ENCODE measurements around the gene KRTAP21-1. TPM values are rescaled to one million over a fixed set of nuclear protein-coding genes. Genes with fewer than 3 reads are reported as not detected.

Gene KRTAP21-1
- not detected for total RNA-seq

GRCh38 chr21:30755328-30755727 lies at the start of gene KRTAP21-1:
Gene KRTAP21-1 (minus strand): TSS chr21:30755428. CDS start chr21:30755378, 50 bp downstream.

GRCh38 chr21:30747159-30747558 lies 8.1 kb downstream of the KRTAP21-1 start, which contains the start of gene KRTAP21-2:
Gene KRTAP21-2 (minus strand): TSS chr21:30747259. CDS start chr21:30747202, 57 bp downstream.

GRCh38 chr21:30718239-30718909 lies 36.9 kb downstream of the KRTAP21-1 start, which contains the start of gene KRTAP21-3:
Gene KRTAP21-3 (minus strand): TSS chr21:30718777. CDS start chr21:30718759, 18 bp downstream.

Small RNA genes within 50 kb of the gene (small RNA-seq; reads per million reads assigned to genes)
- gene AP000244.1, result not detected
- gene KRTAP21-3, result not detected
- gene KRTAP8-2P, result not detected

Other genes with a start within 250 kb of the KRTAP21-1 start
- gene KRTAP19-6, start 213.6 kb downstream of the KRTAP21-1 start, total RNA-seq, result not detected
- gene KRTAP19-7, start 194.1 kb downstream of the KRTAP21-1 start, total RNA-seq, result not detected
- not detected for gene KRTAP22-2, start 165.0 kb downstream of the KRTAP21-1 start, total RNA-seq
- gene KRTAP6-3, start 163.0 kb downstream of the KRTAP21-1 start, total RNA-seq, result not detected
- gene KRTAP6-2, start 156.5 kb downstream of the KRTAP21-1 start, total RNA-seq, result not detected
- gene KRTAP22-1, start 154.3 kb downstream of the KRTAP21-1 start, total RNA-seq, result not detected
- not detected for gene KRTAP6-1, start 141.5 kb downstream of the KRTAP21-1 start, total RNA-seq
- not detected for gene KRTAP20-1, start 139.0 kb downstream of the KRTAP21-1 start, total RNA-seq
- gene KRTAP20-4, start 134.8 kb downstream of the KRTAP21-1 start, total RNA-seq, result not detected
- not detected for gene KRTAP20-2, start 120.2 kb downstream of the KRTAP21-1 start, total RNA-seq
- gene KRTAP20-3, start 112.6 kb downstream of the KRTAP21-1 start, total RNA-seq, result not detected
- not detected for gene KRTAP21-3, start 36.7 kb downstream of the KRTAP21-1 start, total RNA-seq
- not detected for gene KRTAP21-2, start 8.2 kb downstream of the KRTAP21-1 start, total RNA-seq
- gene KRTAP8-1, start 57.8 kb upstream of the KRTAP21-1 start, total RNA-seq, result not detected
- gene KRTAP7-1, start 74.3 kb upstream of the KRTAP21-1 start, total RNA-seq, result not detected
- not detected for gene KRTAP11-1, start 126.2 kb upstream of the KRTAP21-1 start, total RNA-seq